Mucosa of stomach (tissue), 1 donor: ENCODE measurements around the gene CDH12.

ENCODE experiments used
- H3K27me3 ChIP-seq: one replicate; pipeline ENCODE4 v1.7.0; 2013; ENCODE audit warnings: mild to moderate bottlenecking, low read length; ENCODE audit not compliant: control insufficient read depth, insufficient read depth
- H3K36me3 ChIP-seq: one replicate; pipeline ENCODE4 v1.7.0; 2013; ENCODE audit warnings: low read length; ENCODE audit not compliant: control insufficient read depth, insufficient read depth
- H3K4me1 ChIP-seq: one replicate; pipeline ENCODE4 v1.7.0; 2013; ENCODE audit warnings: mild to moderate bottlenecking, low read length; ENCODE audit not compliant: control insufficient read depth, insufficient read depth
- H3K4me3 ChIP-seq: one replicate; pipeline ENCODE4 v1.7.0; 2013; ENCODE audit warnings: low read length
- H3K9ac ChIP-seq: one replicate; pipeline ENCODE4 v1.7.0; 2013; ENCODE audit warnings: mild to moderate bottlenecking, low read length, moderate library complexity
- H3K9me3 ChIP-seq: one replicate; pipeline ENCODE4 v1.7.0; 2013; ENCODE audit warnings: mild to moderate bottlenecking, low read length, moderate library complexity; ENCODE audit not compliant: control insufficient read depth
- donor health status: Pancreatic carcinoma.

Gene CDH12

DNA sequence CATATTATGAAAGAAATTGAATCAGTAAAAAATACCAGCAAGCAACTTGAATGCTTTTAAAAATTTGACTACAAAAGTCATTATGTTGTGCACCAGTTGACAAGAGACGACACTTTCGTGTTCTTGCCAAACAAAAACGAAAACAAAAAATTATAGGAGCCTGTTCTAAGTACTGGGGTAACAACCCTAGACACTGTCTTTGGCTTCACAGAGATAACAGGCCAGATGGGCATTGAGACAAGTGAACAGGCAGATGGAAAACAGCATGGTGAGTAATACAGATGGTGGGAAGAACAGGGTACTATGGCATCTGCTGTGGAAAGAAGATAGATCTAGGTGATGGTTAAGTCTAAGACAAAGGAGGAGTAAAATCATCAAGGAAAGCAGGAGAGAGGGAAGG lies 99.0 kb downstream of the CDH12 start:
- no peak overlapping the region for H3K9ac ChIP-seq
- no peaks in the 10 kb centered on the region for H3K4me1 ChIP-seq
- no peaks in the 10 kb centered on the region for H3K9me3 ChIP-seq
- H3K4me3 ChIP-seq = no peak overlapping the region
- H3K36me3 ChIP-seq = no peaks in the 10 kb centered on the region
- no peaks in the 10 kb centered on the region for H3K27me3 ChIP-seq

DNA sequence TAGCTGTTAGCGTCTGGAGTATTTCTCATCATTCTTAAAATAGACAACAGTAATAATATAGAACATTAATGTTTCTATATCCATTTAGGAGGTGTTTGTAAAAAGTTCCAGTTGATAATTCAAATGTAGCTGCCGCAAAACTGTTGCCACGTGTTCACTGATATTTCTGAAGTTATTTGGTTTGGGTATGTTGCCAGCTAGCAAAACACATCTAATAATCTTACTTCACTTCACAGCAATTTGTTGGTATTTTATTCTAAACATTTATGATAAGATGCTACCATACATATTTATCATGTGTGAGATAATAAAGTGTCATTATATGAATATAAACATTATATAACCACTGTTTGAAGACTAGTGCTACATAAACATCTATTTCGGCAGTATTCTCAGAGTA lies 101.6 kb downstream of the CDH12 start:
- H3K36me3 ChIP-seq = no peaks in the 10 kb centered on the region

DNA sequence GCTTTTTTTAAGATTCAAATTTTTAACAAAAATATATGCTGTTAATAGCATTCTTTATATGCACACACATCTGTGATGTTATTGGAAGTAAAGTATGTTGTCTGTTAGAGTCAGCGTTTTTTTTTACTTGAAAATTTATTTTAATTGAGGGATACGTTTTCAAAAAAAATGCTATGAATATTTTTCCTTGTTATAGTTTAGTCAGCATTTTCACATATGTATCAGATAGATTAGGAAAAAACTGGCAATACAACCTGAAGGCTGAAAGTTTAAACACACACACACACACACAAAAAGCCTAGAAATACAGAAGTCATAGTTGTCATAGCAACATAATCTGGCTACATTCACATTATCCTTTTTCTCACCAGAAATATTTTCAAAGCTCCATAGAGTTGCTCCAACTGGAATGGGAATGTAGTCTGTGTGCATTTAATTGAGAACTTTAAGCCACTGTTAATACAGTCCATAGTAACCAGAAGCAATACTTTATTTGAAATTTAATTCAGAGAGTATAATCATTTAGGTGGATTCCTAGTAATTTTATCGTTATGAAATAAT lies 116.6 kb downstream of the CDH12 start:
- no peaks in the 10 kb centered on the region for H3K27me3 ChIP-seq
- H3K4me3 ChIP-seq = no peak overlapping the region
- H3K9me3 ChIP-seq = no peaks in the 10 kb centered on the region
- H3K4me1 ChIP-seq = no peaks in the 10 kb centered on the region
- H3K36me3 ChIP-seq = no peaks in the 10 kb centered on the region
- H3K9ac ChIP-seq = no peak overlapping the region

More for the DNA sequence above, 101.6 kb downstream of the CDH12 start:
- H3K27me3 ChIP-seq = no peaks in the 10 kb centered on the region
- no peaks in the 10 kb centered on the region for H3K4me1 ChIP-seq
- no peak overlapping the region for H3K4me3 ChIP-seq
- H3K9me3 ChIP-seq = no peaks in the 10 kb centered on the region
- H3K9ac ChIP-seq = no peak overlapping the region

DNA sequence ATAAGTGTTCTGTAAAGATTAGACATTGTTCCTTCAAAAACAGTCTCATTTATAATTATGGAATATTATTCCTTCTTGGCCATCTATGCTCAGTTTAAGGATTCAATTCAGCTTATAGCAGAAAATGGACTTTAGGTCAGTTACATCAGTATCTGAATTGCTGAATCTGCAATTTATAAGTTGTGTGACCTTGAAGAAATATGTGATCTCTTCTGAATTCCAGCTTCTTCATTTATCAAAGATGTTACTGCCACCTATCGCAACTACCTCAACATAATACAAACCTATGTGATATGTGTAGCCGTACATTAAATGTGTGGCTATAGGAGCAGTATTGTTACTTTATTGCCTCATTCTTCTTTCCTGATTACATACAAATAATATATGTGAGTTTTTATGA lies 118.2 kb downstream of the CDH12 start:
- H3K9ac ChIP-seq = no peak overlapping the region
- no peak overlapping the region for H3K4me3 ChIP-seq
- H3K27me3 ChIP-seq = no peaks in the 10 kb centered on the region
- H3K36me3 ChIP-seq = no peaks in the 10 kb centered on the region
- no peaks in the 10 kb centered on the region for H3K9me3 ChIP-seq
- no peaks in the 10 kb centered on the region for H3K4me1 ChIP-seq

DNA sequence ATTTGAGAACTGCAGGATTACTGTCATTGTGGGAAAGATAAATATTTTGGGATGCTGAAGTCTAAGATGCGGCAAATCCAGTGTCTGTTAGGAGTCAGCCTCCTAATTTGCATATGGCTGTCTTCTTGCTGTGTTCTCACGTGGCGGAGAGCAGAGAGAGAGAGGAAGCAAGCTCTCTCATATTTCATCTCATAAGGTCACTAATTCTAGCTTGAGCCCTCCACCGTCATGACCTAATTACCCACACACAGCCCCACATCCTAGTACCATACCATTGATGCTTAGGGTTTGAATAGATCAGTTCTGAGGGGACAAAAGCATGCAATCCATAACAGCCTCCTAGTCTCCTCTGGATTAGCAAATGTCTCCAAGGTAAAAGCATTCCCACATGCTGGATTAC lies 124.5 kb downstream of the CDH12 start:
- H3K9ac ChIP-seq = no peak overlapping the region
- no peaks in the 10 kb centered on the region for H3K9me3 ChIP-seq
- no peaks in the 10 kb centered on the region for H3K4me1 ChIP-seq
- no peaks in the 10 kb centered on the region for H3K36me3 ChIP-seq
- no peaks in the 10 kb centered on the region for H3K27me3 ChIP-seq
- no peak overlapping the region for H3K4me3 ChIP-seq

DNA sequence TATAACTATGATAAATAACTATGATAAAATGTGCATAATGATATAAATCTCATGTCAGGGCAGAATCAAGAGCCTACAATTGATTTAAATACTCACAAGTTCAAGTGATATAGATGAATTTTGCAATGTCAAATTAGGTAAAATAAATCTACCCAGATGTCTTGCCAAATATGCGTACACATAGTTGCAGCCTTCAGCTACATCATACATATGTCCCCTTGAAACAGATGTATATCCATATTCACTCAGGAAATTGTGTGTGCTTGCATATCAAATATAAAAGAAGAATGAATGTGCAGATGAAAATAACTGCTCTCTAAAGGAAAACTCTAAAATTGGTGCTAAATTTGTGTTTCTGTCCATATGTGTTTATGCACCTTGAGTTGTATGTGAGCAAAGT lies 130.7 kb downstream of the CDH12 start:
- H3K4me1 ChIP-seq = no peaks in the 10 kb centered on the region
- H3K9me3 ChIP-seq = no peaks in the 10 kb centered on the region
- no peaks in the 10 kb centered on the region for H3K27me3 ChIP-seq

DNA sequence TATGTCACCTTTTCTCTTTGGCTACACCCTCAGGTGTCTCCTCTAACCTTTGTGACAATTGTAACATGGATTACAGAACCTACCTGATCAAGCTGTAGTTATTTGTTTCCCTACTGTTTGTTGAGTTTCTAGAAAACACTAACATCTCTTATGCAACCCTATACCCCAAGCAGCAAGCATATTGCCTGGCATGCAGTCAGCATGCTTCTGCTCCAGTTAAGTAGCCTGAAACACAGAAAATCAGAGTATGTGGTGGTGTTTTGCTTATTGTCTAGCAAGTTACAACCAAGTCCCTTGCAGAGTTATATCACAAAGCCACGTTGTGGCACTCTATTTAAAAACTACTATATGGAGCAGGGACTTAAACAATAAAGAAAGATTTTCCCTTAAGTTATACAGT lies 131.1 kb downstream of the CDH12 start:
- Histone ChIP-seq H3K36me3 (no peaks in the 10 kb centered on the region), H3K4me3 (no peak overlapping the region), H3K4me1 (no peaks in the 10 kb centered on the region), H3K9me3 (no peaks in the 10 kb centered on the region), H3K9ac (no peak overlapping the region), H3K27me3 (no peaks in the 10 kb centered on the region)

More for the DNA sequence above, 130.7 kb downstream of the CDH12 start:
- Histone ChIP-seq H3K36me3 (no peaks in the 10 kb centered on the region), H3K9ac (no peak overlapping the region), H3K4me3 (no peak overlapping the region)

DNA sequence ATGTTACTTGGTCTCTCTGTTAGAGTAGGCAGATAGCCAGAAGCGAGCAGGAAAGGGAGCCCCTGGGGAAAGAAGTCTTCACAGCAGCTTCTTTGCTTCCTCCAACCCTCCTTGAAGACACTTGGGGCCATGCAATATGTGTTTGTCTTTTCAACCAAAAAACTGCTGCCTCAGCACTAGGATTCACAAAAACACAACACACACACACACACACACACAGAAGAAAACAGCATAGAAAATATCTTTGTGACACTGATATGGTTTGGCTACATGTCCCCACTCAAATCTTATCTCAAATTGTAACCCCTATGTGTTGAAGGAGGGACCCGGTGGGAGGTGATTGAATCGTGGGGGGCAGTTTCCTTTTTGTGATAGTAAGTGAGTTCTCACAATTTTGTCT lies 133.3 kb downstream of the CDH12 start:
- H3K27me3 ChIP-seq = no peaks in the 10 kb centered on the region
- no peaks in the 10 kb centered on the region for H3K36me3 ChIP-seq
- no peaks in the 10 kb centered on the region for H3K4me1 ChIP-seq
- H3K9me3 ChIP-seq = no peaks in the 10 kb centered on the region
- H3K9ac ChIP-seq = no peak overlapping the region
- no peak overlapping the region for H3K4me3 ChIP-seq

DNA sequence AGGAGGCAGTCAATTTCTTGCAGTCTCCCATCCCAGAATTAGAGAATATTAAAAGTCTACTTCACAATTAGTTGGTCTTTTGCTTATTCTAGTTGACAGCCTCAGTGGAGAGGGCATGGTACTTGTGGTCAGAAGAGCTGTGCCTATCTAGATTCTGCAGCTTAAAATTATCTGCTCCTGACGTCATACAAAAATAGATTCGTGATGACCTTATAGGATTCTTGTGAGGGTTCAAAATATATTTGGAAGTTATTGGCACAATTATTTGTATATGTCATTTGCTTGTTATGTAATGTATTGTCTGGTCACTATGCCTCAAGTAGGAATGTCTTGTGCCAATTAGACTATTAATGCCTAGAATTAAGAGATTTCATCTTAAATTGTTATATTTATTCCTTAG lies 142.5 kb downstream of the CDH12 start:
- H3K27me3 ChIP-seq = no peaks in the 10 kb centered on the region
- H3K4me3 ChIP-seq = no peak overlapping the region
- H3K36me3 ChIP-seq = no peaks in the 10 kb centered on the region
- no peak overlapping the region for H3K9ac ChIP-seq
- no peaks in the 10 kb centered on the region for H3K4me1 ChIP-seq
- no peaks in the 10 kb centered on the region for H3K9me3 ChIP-seq

DNA sequence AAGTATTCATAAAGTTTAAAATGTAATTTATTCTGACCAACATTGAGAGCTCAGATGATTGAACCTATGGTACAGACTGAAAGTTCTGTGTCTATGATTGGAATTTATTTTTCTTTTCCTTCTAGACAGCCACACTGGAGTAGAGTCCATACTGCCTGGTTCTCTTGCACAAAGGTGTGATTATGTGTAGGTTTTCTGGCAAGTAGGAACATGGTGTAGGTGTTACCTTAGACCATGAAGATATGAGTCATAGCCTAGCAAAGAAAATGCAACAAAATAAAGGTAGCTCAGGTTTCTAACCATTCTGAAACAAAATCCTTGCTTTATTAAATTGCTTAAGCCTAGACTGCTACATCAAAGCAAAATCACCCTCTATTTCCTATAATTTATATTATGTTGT lies 143.4 kb downstream of the CDH12 start:
- Histone ChIP-seq H3K27me3 (no peaks in the 10 kb centered on the region), H3K4me3 (no peak overlapping the region), H3K9me3 (no peaks in the 10 kb centered on the region), H3K4me1 (no peaks in the 10 kb centered on the region), H3K9ac (no peak overlapping the region), H3K36me3 (no peaks in the 10 kb centered on the region)

DNA sequence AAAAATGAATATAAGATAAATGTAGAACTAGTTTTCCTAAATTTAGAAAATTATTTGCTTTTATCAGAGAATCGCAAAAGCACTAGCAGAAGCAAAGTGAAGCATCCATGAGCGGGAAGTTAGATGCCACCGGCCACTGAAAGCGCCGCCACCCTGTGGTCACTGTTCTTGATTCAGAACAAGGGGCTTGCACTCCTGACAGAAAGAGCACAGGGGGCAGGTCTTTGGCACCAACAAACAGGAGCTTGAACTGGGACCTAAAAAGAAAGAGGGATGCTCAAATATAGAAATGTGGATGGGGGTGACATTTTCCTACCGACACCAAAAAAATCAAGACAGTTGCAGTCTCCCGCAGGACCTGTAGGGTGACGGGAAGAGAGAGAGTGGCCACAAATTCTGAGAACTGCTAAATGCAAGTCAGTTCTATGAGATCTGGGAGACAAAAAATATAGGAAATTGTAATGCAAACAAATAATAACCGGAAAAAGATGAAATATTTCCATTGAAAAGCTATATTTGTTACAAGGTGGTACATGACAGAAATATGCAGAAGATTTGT lies 144.3 kb downstream of the CDH12 start:
- H3K27me3 ChIP-seq = no peaks in the 10 kb centered on the region
- no peaks in the 10 kb centered on the region for H3K36me3 ChIP-seq
- no peak overlapping the region for H3K9ac ChIP-seq
- no peaks in the 10 kb centered on the region for H3K9me3 ChIP-seq
- H3K4me1 ChIP-seq = no peaks in the 10 kb centered on the region
- no peak overlapping the region for H3K4me3 ChIP-seq

DNA sequence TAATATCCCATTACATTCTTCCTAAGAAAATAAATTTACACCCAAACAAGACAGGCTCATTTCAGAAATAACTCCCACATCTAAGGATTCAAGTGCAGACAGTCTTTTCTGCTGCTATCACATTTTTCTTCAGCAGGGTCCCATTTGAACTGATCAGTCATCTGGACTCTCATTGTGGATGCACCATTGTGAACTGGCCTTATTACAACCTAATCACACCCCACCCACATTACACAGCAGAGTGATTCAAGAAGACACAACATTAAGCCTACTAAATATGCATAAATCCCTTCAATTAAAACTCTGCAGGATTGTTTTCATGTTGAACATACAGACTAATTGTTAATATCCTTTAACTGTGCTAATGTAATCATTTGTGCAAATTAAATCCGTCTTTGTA lies 146.2 kb downstream of the CDH12 start:
- no peaks in the 10 kb centered on the region for H3K9me3 ChIP-seq
- H3K4me3 ChIP-seq = no peak overlapping the region
- H3K9ac ChIP-seq = no peak overlapping the region
- H3K4me1 ChIP-seq = no peaks in the 10 kb centered on the region
- no peaks in the 10 kb centered on the region for H3K36me3 ChIP-seq
- no peaks in the 10 kb centered on the region for H3K27me3 ChIP-seq

DNA sequence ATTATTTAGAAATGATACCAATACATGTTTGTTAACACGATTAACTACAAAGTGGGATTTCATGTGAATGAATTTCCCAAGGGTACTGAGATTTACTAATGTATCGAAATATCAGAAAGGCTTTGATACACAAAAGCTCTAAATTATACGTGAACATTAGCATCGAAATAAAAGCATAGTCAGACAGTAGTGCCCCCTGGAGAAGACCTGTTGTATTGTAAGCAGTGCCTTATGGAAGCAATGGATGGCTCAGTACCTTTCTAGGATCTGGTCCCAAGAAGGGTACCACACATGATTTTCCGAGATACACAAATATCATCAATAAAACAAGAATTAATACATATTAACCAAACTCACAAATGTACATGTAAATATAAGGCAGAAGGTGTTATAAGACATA lies 153.8 kb downstream of the CDH12 start:
- H3K27me3 ChIP-seq = no peaks in the 10 kb centered on the region
- H3K4me3 ChIP-seq = no peak overlapping the region
- no peaks in the 10 kb centered on the region for H3K4me1 ChIP-seq
- H3K36me3 ChIP-seq = no peaks in the 10 kb centered on the region
- no peaks in the 10 kb centered on the region for H3K9me3 ChIP-seq
- H3K9ac ChIP-seq = no peak overlapping the region
